H9 (cell line): ENCODE measurements around the gene SRSF11. TPM values are rescaled to one million over a fixed set of nuclear protein-coding genes. Genes with fewer than 3 reads are reported as not detected.

Experiments
- DNase-seq: peaks from one replicate; pipeline ENCODE4 v3.0.0-alpha.2; 2017
- H2AFZ ChIP-seq: one replicate; pipeline ENCODE4 v1.6.1; 2013; ENCODE audit warnings: mild to moderate bottlenecking, low read length, control low read depth, moderate library complexity
- H2AK5ac ChIP-seq: 2 replicates; pipeline ENCODE4 v1.6.1; 2013; ENCODE audit warnings: low read length, control low read depth, mixed read lengths; ENCODE audit not compliant: insufficient read length
- H2BK120ac ChIP-seq: one replicate; pipeline ENCODE4 v1.6.1; 2013; ENCODE audit warnings: low read depth, mild to moderate bottlenecking, low read length, control low read depth, inconsistent platforms; ENCODE audit not compliant: poor library complexity, severe bottlenecking
- H2BK12ac ChIP-seq: 2 replicates; pipeline ENCODE4 v1.6.1; 2013; ENCODE audit warnings: low read length, control low read depth, mixed read lengths, low read depth; ENCODE audit not compliant: insufficient read length
- H2BK15ac ChIP-seq: 2 replicates; pipeline ENCODE4 v1.6.1; 2013; ENCODE audit warnings: low read depth, low read length, control low read depth
- H2BK20ac ChIP-seq: one replicate; pipeline ENCODE4 v1.6.1; 2013; ENCODE audit warnings: low read depth, mild to moderate bottlenecking, low read length, control low read depth, inconsistent platforms; ENCODE audit not compliant: poor library complexity, severe bottlenecking
- H2BK5ac ChIP-seq: 2 replicates; pipeline ENCODE4 v1.6.1; 2013; ENCODE audit warnings: low read length, control low read depth, mixed read lengths; ENCODE audit not compliant: insufficient read length
- H3K14ac ChIP-seq: 2 replicates; pipeline ENCODE4 v1.6.1; 2013; ENCODE audit warnings: low read length, control low read depth; ENCODE audit not compliant: insufficient read depth
- H3K18ac ChIP-seq: 2 replicates; pipeline ENCODE4 v1.6.1; 2013; ENCODE audit warnings: low read depth, mild to moderate bottlenecking, mixed read lengths, low read length, control low read depth; ENCODE audit not compliant: insufficient read length
- H3K23ac ChIP-seq: 2 replicates; pipeline ENCODE4 v1.6.1; 2013; ENCODE audit warnings: low read length, control low read depth, mixed read lengths, low read depth; ENCODE audit not compliant: insufficient read length
- H3K23me2 ChIP-seq: 2 replicates; pipeline ENCODE4 v1.6.1; 2013; ENCODE audit warnings: low read depth, mild to moderate bottlenecking, mixed read lengths, low read length, control low read depth; ENCODE audit not compliant: insufficient read length, poor library complexity, severe bottlenecking
- H3K27ac ChIP-seq: 2 replicates; pipeline ENCODE4 v1.5.1; 2013; ENCODE audit warnings: low read length, control low read depth, mixed read lengths, low read depth; ENCODE audit not compliant: insufficient read length
- H3K27me3 ChIP-seq: 2 replicates; pipeline ENCODE4 v1.6.1; 2013; ENCODE audit warnings: low read length, control low read depth, inconsistent platforms; ENCODE audit not compliant: insufficient read depth
- H3K4ac ChIP-seq: 2 replicates; pipeline ENCODE4 v1.6.1; 2013; ENCODE audit warnings: low read depth, mild to moderate bottlenecking, control low read depth, inconsistent platforms, low read length, moderate library complexity
- H3K4me1 ChIP-seq: 2 replicates; pipeline ENCODE4 v1.6.1; 2013; ENCODE audit warnings: low read length, control low read depth, inconsistent platforms; ENCODE audit not compliant: insufficient read depth
- H3K4me2 ChIP-seq: 2 replicates; pipeline ENCODE4 v1.6.1; 2013; ENCODE audit warnings: low read length, control low read depth, mixed read lengths; ENCODE audit not compliant: insufficient read length, insufficient read depth
- H3K56ac ChIP-seq: 2 replicates; pipeline ENCODE4 v1.6.1; 2013; ENCODE audit warnings: low read depth, mild to moderate bottlenecking, mixed read lengths, low read length, control low read depth; ENCODE audit not compliant: insufficient read length
- H3K79me1 ChIP-seq: 2 replicates; pipeline ENCODE4 v1.6.1; 2013; ENCODE audit warnings: low read depth, mild to moderate bottlenecking, moderate library complexity, low read length, control low read depth, inconsistent platforms; ENCODE audit not compliant: insufficient read depth, poor library complexity, severe bottlenecking
- H3K79me2 ChIP-seq: 2 replicates; pipeline ENCODE4 v1.6.1; 2013; ENCODE audit warnings: low read length, control low read depth, inconsistent platforms; ENCODE audit not compliant: insufficient read depth
- H3K9ac ChIP-seq: 2 replicates; pipeline ENCODE4 v1.6.1; 2013; ENCODE audit warnings: low read length, control low read depth, mixed read lengths; ENCODE audit not compliant: insufficient read length; ENCODE audit errors: extremely low read depth
- H3K9me3 ChIP-seq: one replicate; pipeline ENCODE4 v1.6.1; 2013; ENCODE audit warnings: low read depth, low read length, inconsistent platforms; ENCODE audit not compliant: control insufficient read depth
- H3T11ph ChIP-seq: one replicate; pipeline ENCODE4 v1.6.1; 2013; ENCODE audit warnings: mild to moderate bottlenecking, low read length, control low read depth, inconsistent platforms
- H4K20me1 ChIP-seq: one replicate; pipeline ENCODE4 v1.6.1; 2013; ENCODE audit not compliant: control insufficient read depth, insufficient read length, insufficient read depth
- H4K5ac ChIP-seq: 2 replicates; pipeline ENCODE4 v1.6.1; 2013; ENCODE audit warnings: low read depth, mild to moderate bottlenecking, mixed read lengths, low read length, control low read depth; ENCODE audit not compliant: insufficient read length
- H4K8ac ChIP-seq: replicated peaks from 2 replicates; pipeline ENCODE4 v1.6.1; 2013; ENCODE audit warnings: low read length, control low read depth, mixed read lengths, low read depth; ENCODE audit not compliant: insufficient read length
- H4K91ac ChIP-seq: 2 replicates; pipeline ENCODE4 v1.6.1; 2013; ENCODE audit warnings: low read depth, mild to moderate bottlenecking, moderate library complexity, mixed read lengths, low read length, control low read depth; ENCODE audit not compliant: insufficient read length
- H3K27ac Mint-ChIP-seq, 3 experiments: 2 replicates in 2 of 3; 3 replicates in 1 of 3; pipeline ENCODE4 v1.8.0; 2020 to 2021; ENCODE audit warnings: mixed read lengths in 3 of 3, mild to moderate bottlenecking in 1 of 3, moderate library complexity in 1 of 3
- H3K27me3 Mint-ChIP-seq: 2 replicates; pipeline ENCODE4 v1.8.0; 2021; ENCODE audit warnings: low read depth, mild to moderate bottlenecking, moderate library complexity, mixed read lengths
- H3K36me3 Mint-ChIP-seq, 3 experiments: 2 replicates in 2 of 3; 3 replicates in 1 of 3; pipeline ENCODE4 v1.8.0; 2020 to 2021; ENCODE audit warnings: low read depth in 3 of 3, mixed read lengths in 3 of 3; ENCODE audit not compliant: insufficient read depth in 1 of 3
- H3K4me1 Mint-ChIP-seq, 2 experiments: 2 replicates each; pipeline ENCODE4 v1.8.0; 2020; ENCODE audit warnings: mixed read lengths in 2 of 2
- H3K4me3 Mint-ChIP-seq, 2 experiments: 2 replicates in 1 of 2; 3 replicates in 1 of 2; pipeline ENCODE4 v1.8.0; 2020 to 2021; ENCODE audit warnings: mild to moderate bottlenecking in 2 of 2, mixed read lengths in 2 of 2, moderate library complexity in 1 of 2
- H3K9me3 Mint-ChIP-seq, 2 experiments: 2 replicates in 1 of 2; 3 replicates in 1 of 2; pipeline ENCODE4 v1.8.0; 2020; ENCODE audit warnings: mild to moderate bottlenecking in 2 of 2, mixed read lengths in 2 of 2, moderate library complexity in 1 of 2
- CTCF ChIP-seq: fragments of 200-600 bp; sonication (generic); conservative IDR thresholded peaks from 3 replicates; pipeline ENCODE4 v1.8.0; 2021; ENCODE audit warnings: antibody characterized with exemption, mild to moderate bottlenecking
- WGBS: extraction: QIAGEN DNeasy Blood & Tissue Kit; methylation state at CpG from one replicate; pipeline ENCODE4 v1.1.7; 2013; ENCODE audit warnings: missing lambda C conversion rate, low lambda C conversion rate, mixed read lengths; ENCODE audit not compliant: insufficient read length; ENCODE audit errors: extremely low coverage; 5-methylcytosine and 5-hydroxymethylcytosine counted together
- total RNA-seq: library from RNA; stranded (reverse); gene quantifications from 2 replicates; pipeline ENCODE4 v1.2.1, GENCODE V29; 2021

Gene SRSF11
- total RNA-seq, 1 experiment from 2014 or later: 214 TPM

GRCh38 chr1:70295749-70296148 is 74.6 kb downstream of the SRSF11 start:
- H3K79me2 ChIP-seq: no peaks in the 10 kb centered on the region
- no peaks in the 10 kb centered on the region for H3K4me1 Mint-ChIP-seq
- H2BK12ac ChIP-seq: no peak overlapping the region
- no peak overlapping the region for H4K8ac ChIP-seq
- no peaks in the 10 kb centered on the region for H3K4me1 ChIP-seq
- DNase-seq: no peak
- H3K79me1 ChIP-seq: no peaks in the 10 kb centered on the region
- H4K20me1 ChIP-seq: no peaks in the 10 kb centered on the region
- no peaks in the 10 kb centered on the region for H3K9me3 ChIP-seq
- no peak overlapping the region for H3K4ac ChIP-seq
- no peaks in the 10 kb centered on the region for H3K23me2 ChIP-seq
- H4K91ac ChIP-seq: no peak overlapping the region
- no peak overlapping the region for H2BK15ac ChIP-seq
- no peak overlapping the region for H2BK20ac ChIP-seq
- H3K27me3 ChIP-seq: no peaks in the 10 kb centered on the region
- H2BK5ac ChIP-seq: no peak overlapping the region
- no peak overlapping the region for H3T11ph ChIP-seq
- H3K9me3 Mint-ChIP-seq: no peaks in the 10 kb centered on the region
- no peaks in the 10 kb centered on the region for H3K27me3 Mint-ChIP-seq
- H3K56ac ChIP-seq: no peak overlapping the region
- H4K5ac ChIP-seq: no peak overlapping the region
- H3K36me3 Mint-ChIP-seq: peaks cover 7 to 45% (median 40%) of the 10 kb centered on the region in 3 experiments
- no peak overlapping the region for H2AK5ac ChIP-seq
- no peak overlapping the region for H3K14ac ChIP-seq
- H3K27ac ChIP-seq: no peak overlapping the region
- H3K23ac ChIP-seq: no peak overlapping the region
- no peak overlapping the region for H2BK120ac ChIP-seq
- TF ChIP-seq CTCF: no peak
- no peak overlapping the region for H3K9ac ChIP-seq
- H3K27ac Mint-ChIP-seq: no peak overlapping the region
- no peak overlapping the region for H3K4me2 ChIP-seq
- H3K4me3 Mint-ChIP-seq: no peak overlapping the region
- H3K18ac ChIP-seq: no peak overlapping the region
- H2AFZ ChIP-seq: no peak overlapping the region
- no CpG with 5 or more reads among the region's 4 CpGs for WGBS
